ENCODE data around the gene RRAS.

RRAS gene

GRCh38 chr19:49595819-49596404 is 44.0 kb downstream of the RRAS start:
- DNase-seq (ENCODE audit: low read depth in 3 of 3), result no peak

GRCh38 chr19:49594993-49595818 is 44.7 kb downstream of the RRAS start:
- no peak for DNase-seq (ENCODE audit: low read depth in 3 of 3)

DNA sequence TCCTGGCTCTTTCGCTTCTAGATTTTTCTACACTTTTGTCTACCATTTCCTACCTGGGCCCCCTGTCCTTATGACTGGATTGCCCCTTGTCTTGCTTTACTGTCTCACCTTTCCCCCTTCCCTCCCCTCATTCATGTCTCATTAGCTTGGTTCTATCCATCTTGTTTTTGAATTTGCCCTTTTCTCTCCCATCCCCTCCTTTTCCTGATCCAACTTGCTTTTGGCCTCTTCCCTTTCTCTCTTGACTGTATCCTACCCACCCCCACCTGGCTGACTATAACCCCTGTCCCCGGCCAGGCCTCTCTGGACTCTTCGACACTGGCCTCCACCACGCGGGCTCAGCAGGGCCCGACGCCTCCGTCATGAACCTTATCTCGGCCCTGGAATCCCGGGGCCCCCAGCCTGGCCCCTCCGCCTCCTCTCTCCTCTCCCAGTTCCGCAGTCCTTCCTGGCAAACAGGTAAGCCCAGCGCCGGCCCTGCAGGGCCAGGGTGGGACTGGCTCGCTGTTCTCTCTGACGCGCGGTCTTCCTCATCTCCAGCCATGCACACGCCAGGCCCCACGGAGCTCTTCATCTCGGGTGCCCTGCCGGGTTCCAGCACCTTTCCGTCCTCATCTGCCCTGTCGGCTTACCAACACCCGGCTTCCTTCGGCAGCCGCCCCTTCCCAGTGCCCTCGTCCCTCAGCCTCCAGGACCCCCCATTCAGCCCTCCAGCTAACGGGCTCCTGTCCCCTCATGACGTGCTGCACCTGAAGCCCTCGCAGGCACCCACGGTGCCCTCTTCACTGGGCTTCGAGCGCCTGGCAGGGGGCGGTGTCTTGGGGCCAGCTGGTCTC is 45.6 kb downstream of the RRAS start:
- DNase-seq (ENCODE audit: low read depth in 3 of 3), result no peak

DNA sequence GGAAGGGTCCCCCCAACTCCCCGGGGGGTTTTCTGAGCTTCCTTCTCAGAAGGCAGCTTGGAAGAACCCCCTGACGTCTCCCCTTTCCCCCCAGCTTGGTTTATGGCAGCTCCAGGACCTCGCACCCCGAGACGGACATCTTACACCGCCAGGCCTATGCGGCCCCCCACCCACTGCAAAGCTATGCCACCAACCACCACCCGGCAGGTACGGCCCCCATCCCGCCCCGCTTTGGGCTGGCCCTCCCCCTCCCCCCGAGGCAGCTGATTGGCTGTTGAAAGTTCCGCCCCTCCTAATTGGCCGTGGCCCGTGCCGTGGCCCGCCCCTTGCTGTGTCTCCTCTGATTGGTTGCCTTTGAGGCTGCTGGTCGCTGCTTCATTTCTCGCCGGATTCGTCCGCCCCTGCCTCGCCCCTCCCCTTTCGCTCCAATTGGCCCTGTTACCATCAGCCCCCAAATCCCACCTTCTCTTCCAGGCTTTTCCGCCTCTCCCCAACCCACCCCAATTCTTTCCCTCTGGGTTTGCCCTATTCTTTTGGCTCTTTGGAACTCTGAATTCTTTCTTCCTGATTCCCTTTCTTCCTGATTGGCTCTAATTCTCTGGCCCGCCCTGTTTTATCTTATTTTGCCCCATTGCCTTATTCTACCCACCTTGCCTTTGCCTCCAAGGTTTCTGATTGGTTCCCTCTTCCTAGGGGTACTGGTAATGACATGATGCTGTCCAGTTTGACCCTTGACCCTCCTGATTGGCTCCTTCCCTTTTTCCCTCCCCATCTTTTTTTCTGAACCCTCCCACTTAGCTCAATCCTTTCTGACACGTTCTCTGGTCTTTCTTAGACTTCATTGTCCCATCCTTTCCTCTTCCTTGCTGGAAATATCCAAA is 46.5 kb downstream of the RRAS start:
- DNase-seq (ENCODE audit: low read depth in 3 of 3), result peak; percentile 88 to 95 (median 88)

- DNase-seq (ENCODE audit: low read depth in 3 of 3), result no peak
These were observed 47.3 kb downstream of the RRAS start for GRCh38 chr19:49592486-49593232.

DNA sequence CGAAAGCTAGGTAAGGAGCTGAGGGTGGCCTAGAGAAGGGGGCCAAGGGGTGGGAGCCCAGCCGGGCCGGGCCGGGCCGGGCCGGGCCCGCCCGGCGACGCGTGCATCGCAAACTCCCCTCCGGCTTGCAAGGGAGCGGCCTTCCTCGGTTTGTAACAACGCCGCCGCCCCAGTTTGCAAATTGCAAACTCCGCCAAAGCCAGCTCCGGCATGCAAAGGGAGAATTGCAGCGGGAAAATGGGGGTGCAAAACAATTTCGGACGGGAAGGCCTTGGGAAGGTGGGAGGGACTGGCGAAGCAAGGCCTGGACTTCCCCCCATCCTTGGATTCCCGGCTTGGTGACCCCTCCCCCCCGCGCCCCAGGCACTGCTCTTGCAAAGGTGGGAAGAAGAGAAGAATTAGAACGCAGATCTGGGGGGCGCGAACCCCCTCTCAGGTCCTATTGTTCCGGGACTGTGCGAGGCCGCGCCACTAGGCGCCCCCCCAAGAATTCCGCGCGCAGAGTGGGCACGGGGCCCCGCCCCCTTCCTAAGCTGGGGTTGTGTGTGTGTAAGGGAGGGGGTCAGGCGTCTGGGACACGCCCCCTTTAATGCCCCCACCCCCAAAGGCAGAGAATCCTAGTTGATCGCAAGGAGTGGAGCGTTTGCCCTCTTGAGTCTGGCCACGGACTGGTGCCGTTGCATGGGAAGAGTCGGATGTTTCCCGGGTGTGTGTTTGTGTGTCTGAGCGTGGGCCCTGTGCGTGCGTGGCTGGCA is 48.0 kb downstream of the RRAS start:
- DNase-seq (ENCODE audit: low read depth in 3 of 3), result peak in 1 of 3 experiments; percentile 43

DNA sequence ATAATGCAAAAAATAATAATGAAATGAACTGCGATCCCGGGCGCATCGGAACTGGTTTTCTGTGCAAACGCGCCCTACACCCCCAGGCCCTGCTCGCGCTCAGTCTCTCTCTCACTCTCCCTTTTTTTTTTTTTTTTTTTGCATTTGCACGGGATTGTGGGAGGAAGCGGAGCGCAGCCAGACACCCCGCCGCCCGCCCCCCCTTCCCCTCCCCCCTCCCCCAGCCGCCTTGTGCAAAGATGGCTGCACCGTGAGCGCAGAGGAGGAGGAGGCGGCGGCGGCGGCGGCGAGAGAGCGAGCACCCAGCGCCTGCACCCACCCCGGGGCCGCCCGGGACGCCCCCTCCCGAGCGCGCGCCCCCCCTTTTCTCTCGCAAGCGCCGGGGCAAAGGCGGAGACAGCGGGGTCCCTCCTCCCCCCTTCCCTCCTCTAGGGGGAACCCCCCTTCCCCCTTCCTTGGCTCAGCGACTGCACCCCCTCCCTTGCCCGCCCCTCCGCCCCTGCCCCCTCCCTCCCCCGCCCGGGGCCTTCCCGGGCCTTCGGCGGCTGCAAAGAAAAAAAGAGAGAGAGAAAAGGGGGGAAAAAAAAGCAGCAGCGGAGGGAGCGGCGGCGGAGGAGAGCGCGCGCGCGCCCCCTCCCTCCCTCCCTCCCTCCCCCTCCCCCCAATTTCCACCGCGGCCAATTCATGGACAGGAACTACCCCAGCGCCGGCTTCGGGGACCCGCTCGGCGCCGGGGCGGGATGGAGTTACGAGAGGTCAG is 48.8 kb downstream of the RRAS start, which contains the start of gene PRR12:
Gene PRR12, plus strand, starts transcription at position 212 of the 760 bp plus-strand sequence. Its CDS starts 473 bp downstream, at position 685.
- DNase-seq (ENCODE audit: low read depth in 3 of 3), result peak in 2 of 3 experiments; percentile 60 to 71

DNA sequence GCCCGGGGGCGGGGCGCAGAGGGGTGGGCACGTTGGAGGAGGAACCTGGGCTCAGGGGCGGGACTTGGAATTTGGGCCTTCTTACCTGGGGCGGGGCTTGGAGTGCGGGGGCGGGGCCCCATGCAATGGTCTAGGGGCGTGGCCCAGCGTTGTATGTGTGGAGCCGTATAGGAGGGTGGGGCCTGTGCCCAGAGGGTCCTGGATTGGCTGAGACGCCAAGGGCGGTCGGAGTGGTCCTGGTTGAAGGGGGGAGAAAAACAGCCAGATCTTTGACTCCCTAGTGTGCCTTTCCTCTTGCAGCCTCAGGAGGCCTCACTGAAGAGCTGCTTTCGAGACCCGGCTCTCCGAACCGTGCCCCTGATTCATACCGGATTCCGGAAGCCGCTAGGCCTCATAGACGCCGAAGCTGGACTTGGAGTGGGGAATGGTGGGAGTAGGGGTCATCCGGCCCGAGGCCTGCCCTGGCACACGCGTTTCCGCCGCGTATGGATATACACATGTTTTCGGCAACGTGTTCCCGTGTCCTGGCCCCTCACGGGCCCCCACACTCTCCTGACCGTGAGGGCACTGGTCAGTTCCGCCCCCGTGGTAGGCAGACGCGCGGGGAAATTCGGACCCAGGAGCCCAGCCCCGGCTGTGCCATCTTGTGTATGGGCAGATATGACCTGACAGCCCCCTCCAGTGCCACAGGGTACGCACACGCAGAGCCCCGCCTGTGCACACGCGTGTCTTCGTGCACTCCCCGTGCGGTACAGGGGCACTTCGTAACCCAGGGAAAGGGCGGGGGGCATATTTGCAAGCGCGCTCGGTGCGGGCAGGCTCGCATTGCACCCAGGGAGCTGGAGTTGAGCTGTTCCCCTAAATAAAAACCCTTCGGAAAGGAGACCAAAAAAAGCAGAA is 49.6 kb downstream of the RRAS start:
- peak; percentile 78 to 94 (median 80) for DNase-seq (ENCODE audit: low read depth in 3 of 3)

- DNase-seq (ENCODE audit: low read depth in 3 of 3), result no peak
These were observed 50.4 kb downstream of the RRAS start for GRCh38 chr19:49589502-49589905.

DNA sequence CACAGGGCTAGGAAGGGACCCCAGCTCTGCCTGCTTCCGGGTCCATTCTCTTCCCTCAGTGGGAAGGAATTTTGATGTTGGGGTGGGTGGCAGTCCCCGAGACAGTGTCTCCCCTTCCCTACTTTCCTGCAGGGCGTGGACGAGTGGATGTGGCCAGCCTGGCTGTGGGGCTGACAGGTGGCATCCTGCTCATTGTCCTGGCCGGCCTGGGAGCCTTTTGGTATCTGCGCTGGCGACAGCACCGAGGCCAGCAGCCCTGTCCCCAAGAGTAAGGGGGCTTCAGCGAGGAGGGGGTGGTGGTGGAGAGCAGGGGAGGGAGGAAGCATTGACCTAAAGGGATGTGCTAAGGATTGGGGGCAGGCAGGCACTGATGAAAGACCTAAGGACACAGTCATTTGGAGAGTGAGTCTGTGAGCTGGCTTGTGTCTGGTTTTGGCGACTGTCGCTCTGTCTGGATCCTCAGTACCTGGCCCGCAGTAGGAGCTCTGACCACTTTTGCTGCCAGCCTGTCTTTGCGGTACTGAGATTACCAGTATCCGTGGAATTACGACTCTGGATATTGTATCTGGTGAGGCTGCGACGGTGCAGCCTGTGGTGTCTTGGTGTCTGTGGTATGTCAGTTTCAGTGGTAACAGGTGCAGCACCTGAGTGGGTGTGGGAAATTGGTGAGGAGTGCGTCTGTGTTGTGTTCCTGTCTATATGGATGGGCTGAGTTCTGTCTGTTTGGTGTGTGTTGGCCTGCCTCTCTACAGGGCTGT is 51.4 kb downstream of the RRAS start:
- DNase-seq (ENCODE audit: low read depth in 3 of 3), result peak in 1 of 3 experiments; percentile 50

- no peak for DNase-seq (ENCODE audit: low read depth in 3 of 3)
These were observed 52.7 kb downstream of the RRAS start for GRCh38 chr19:49587227-49587626.

All from stimulated activated CD4-positive, alpha-beta T cell treated with anti-CD3 and anti-CD28 coated beads, TNF-alpha, amount 100 ng/mL, for 24 hours (primary cell).